ENCODE results near the gene ARL4A. TPM values are rescaled to one million over a fixed set of nuclear protein-coding genes. Genes with fewer than 3 reads are reported as not detected.

The ARL4A gene
- total and polyA plus RNA-seq, 2 of the 13 experiments (the other 11 are each of a cell fraction or from before 2014, with no cell fraction given), result 10.8 to 25.6 TPM

DNA sequence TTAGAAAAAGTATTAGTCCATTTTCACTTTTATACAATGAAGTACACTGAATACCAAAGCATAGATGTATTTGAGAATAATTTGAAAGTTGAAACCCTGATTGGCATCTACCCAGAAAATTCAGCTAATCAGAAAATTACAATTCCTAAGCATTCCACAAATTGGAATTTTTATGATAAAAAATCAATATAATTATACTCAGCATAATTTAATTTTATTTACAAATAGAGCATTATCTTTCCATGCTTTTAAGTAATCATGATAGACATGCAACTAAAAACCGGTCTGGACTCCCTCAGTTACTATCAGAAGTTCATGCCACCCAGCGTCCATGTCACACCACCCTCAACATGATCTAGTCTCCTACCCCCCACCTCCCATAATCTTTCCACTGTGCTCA, 50.4 kb downstream of the ARL4A start:
- H2AFZ ChIP-seq (ENCODE audit: low read length), result no peak overlapping the region
- H3K4me2 ChIP-seq (ENCODE audit: low read depth, low read length), result no peak overlapping the region
- H3K9ac ChIP-seq (ENCODE audit: insufficient read depth, low read depth, low read length), result no peak overlapping the region
- no peaks in the 10 kb centered on the region for H3K79me2 ChIP-seq (ENCODE audit: insufficient read depth, low read length)
- FAIRE-seq, result no peak
- no peaks in the 10 kb centered on the region for H3K4me1 ChIP-seq (ENCODE audit: insufficient read depth, low read length)
- no peaks in the 10 kb centered on the region for H3K27me3 ChIP-seq (ENCODE audit: control insufficient read depth in 1 of 2, insufficient read depth in 2 of 2, low read length in 2 of 2)
- DNase-seq (ENCODE audit: low spot score), result no peak
- TF ChIP-seq, protein P1, sequence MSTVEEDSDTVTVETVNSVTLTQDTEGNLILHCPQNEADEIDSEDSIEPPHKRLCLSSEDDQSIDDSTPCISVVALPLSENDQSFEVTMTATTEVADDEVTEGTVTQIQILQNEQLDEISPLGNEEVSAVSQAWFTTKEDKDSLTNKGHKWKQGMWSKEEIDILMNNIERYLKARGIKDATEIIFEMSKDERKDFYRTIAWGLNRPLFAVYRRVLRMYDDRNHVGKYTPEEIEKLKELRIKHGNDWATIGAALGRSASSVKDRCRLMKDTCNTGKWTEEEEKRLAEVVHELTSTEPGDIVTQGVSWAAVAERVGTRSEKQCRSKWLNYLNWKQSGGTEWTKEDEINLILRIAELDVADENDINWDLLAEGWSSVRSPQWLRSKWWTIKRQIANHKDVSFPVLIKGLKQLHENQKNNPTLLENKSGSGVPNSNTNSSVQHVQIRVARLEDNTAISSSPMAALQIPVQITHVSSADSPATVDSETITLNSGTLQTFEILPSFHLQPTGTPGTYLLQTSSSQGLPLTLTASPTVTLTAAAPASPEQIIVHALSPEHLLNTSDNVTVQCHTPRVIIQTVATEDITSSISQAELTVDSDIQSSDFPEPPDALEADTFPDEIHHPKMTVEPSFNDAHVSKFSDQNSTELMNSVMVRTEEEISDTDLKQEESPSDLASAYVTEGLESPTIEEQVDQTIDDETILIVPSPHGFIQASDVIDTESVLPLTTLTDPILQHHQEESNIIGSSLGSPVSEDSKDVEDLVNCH (CRISPR knock-in tag; IDR thresholded peaks at IDR 0.05), result no peak
- TF ChIP-seq SYNCRIP (IDR thresholded peaks at IDR 0.05; ENCODE audit: insufficient read depth, low read depth, low read length) (no peak), DMAP1 (CRISPR knock-in tag; IDR thresholded peaks at IDR 0.05) (no peak), ZBTB44 (CRISPR knock-in tag; IDR thresholded peaks at IDR 0.05) (no peak)
- H3K9me3 ChIP-seq (ENCODE audit: low read length), result no peaks in the 10 kb centered on the region
- H4K20me1 ChIP-seq (ENCODE audit: insufficient read depth, low read length), result no peaks in the 10 kb centered on the region
- WGBS (ENCODE audit: low lambda C conversion rate), result 19% methylated on average over 2 of the region's 2 CpGs
- ATAC-seq, result no peak
- H3K27ac ChIP-seq (ENCODE audit: extremely low read length, insufficient read depth, low read length), result no peak overlapping the region
- no TSS peak for BruUV-seq (replicated peaks)
- no peak overlapping the region for H3K4me3 ChIP-seq (replicated peaks in 1 of 3; ENCODE audit: insufficient read depth in 1 of 3, low read depth in 2 of 3, low read length in 3 of 3)
- ChIA-PET POLR2A (no interaction called here), CTCF (ENCODE audit: low intra/inter-chr PET ratio, low total read pairs) (no interaction called here)
- intact Hi-C loops (cut with micrococcal nuclease; ENCODE audit: unreplicated experiment), result no loop called here
- H3K36me3 ChIP-seq (replicated peaks in 1 of 2; ENCODE audit: control insufficient read depth in 1 of 2, insufficient read depth in 2 of 2, low read length in 2 of 2), result no peaks in the 10 kb centered on the region
- in situ Hi-C loops (cut with HindIII; ENCODE audit: extremely low pct_ligation_motif_present, low pct_unique_long_range_greater_than_20kb), result no loop called here

DNA sequence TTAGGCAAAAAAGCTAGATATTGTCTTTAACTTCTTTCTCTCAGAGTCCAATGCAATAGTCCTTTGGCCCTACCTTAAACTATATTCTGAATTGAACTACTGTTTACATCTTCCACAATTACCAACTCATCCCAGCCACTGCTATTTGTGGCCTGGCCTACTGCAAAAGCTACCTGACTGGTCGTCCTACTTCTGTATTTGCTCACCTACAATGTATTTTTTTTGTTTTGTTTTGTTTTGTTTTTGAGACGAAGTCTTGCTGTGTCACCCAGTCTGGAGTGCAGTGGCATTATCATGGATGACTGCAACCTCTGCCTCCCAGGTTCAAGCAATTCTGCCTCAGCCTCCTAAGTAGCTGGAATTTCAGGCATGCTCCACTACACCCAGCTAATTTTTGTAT, 51.2 kb downstream of the ARL4A start:
- H3K27me3 ChIP-seq (ENCODE audit: control insufficient read depth in 1 of 2, insufficient read depth in 2 of 2, low read length in 2 of 2), result no peaks in the 10 kb centered on the region
- H3K4me2 ChIP-seq (ENCODE audit: low read depth, low read length), result no peak overlapping the region
- 33% methylated on average over 2 of the region's 2 CpGs for WGBS (ENCODE audit: low lambda C conversion rate)
- no peaks in the 10 kb centered on the region for H4K20me1 ChIP-seq (ENCODE audit: insufficient read depth, low read length)
- H3K27ac ChIP-seq (ENCODE audit: extremely low read length, insufficient read depth, low read length), result no peak overlapping the region
- ChIA-PET POLR2A (no interaction called here), CTCF (ENCODE audit: low intra/inter-chr PET ratio, low total read pairs) (no interaction called here)
- no peak for TF ChIP-seq ZNF251 (CRISPR knock-in tag; IDR thresholded peaks at IDR 0.05)
- no peak overlapping the region for H3K4me3 ChIP-seq (replicated peaks in 1 of 3; ENCODE audit: insufficient read depth in 1 of 3, low read depth in 2 of 3, low read length in 3 of 3)
- H3K79me2 ChIP-seq (ENCODE audit: insufficient read depth, low read length), result no peaks in the 10 kb centered on the region
- no peak for DNase-seq (ENCODE audit: low spot score)
- H2AFZ ChIP-seq (ENCODE audit: low read length), result no peak overlapping the region
- in situ Hi-C loops (cut with HindIII; ENCODE audit: extremely low pct_ligation_motif_present, low pct_unique_long_range_greater_than_20kb) (no loop called here), intact Hi-C loops (cut with micrococcal nuclease; ENCODE audit: unreplicated experiment) (no loop called here)
- no peaks in the 10 kb centered on the region for H3K9me3 ChIP-seq (ENCODE audit: low read length)
- no peaks in the 10 kb centered on the region for H3K36me3 ChIP-seq (replicated peaks in 1 of 2; ENCODE audit: control insufficient read depth in 1 of 2, insufficient read depth in 2 of 2, low read length in 2 of 2)
- no peak for FAIRE-seq
- H3K9ac ChIP-seq (ENCODE audit: insufficient read depth, low read depth, low read length), result no peak overlapping the region
- BruUV-seq (replicated peaks), result no TSS peak
- no peaks in the 10 kb centered on the region for H3K4me1 ChIP-seq (ENCODE audit: insufficient read depth, low read length)
- no peak for ATAC-seq

Small RNAs within 50 kb of the gene (small RNA-seq; reads per million reads assigned to genes)
- 0 reads per million in 3 experiments for gene RF00264 (ENCODE audit: insufficient read depth in 2 of 3, insufficient read length in 3 of 3, low read depth in 2 of 3, low replicate concordance in 1 of 3)

Other genes starting within 250 kb of the ARL4A start
- not detected in 2 replicates for gene SCIN, start 116.9 kb upstream of the ARL4A start, total RNA-seq (2016; rRNA removed; fragmentation: Illumina TruSeq; extraction: Trizol)
- gene SCIN, start 116.9 kb upstream of the ARL4A start, polyA plus RNA-seq (2011; rRNA removed), result not detected in 2 replicates

All from HepG2 (cell line).